ENCODE data around the gene EPB41. TPM values are rescaled to one million over a fixed set of nuclear protein-coding genes. Genes with fewer than 3 reads are reported as not detected.
A peak's percentile ranks its signal among the peaks of the same experiment; 100 is the strongest.

EPB41 gene
- total RNA-seq, 1 donor from 2014 or later: 37.7 TPM

- DNase-seq (ENCODE audit: low spot score): no peak
Measured at GRCh38 chr1:28890836-28891235, 23.5 kb upstream of the EPB41 start.

- DNase-seq (ENCODE audit: low spot score): no peak
Measured at GRCh38 chr1:28891256-28891655, 23.1 kb upstream of the EPB41 start.

DNA sequence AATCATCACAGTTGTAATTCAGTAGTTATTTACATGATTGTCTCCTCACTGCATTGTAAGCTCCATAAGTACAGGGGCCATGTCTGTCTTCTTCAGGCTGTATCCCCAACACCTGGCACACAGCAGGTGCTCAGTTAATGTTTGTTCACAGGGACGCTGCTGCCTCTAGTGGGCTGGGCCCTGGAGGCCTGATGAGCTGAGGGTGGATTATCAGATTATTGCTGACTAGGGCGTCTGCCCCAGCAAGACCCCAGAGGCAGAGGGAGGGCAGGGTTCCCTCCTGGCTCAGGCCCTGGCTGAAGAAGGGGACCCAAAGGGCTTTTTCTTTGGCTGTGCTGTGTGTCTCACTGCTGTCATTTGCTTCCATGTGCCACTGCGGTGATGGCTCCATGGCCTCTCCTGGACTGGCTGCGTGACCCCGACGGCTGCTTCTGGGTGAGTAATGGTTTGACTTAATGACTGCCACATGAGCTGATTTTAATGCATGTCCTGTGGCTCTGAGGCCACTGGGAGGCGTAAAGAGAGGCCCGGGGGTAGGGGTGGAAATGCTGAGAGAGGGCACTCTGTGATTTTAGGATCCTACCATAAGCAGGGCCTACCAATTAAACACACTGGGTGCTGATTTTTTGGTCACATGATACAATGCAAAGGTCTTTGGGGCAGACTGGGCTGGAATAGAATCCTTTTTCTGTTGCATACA is 20.8 kb upstream of the EPB41 start:
- DNase-seq (ENCODE audit: low spot score): no peak

DNA sequence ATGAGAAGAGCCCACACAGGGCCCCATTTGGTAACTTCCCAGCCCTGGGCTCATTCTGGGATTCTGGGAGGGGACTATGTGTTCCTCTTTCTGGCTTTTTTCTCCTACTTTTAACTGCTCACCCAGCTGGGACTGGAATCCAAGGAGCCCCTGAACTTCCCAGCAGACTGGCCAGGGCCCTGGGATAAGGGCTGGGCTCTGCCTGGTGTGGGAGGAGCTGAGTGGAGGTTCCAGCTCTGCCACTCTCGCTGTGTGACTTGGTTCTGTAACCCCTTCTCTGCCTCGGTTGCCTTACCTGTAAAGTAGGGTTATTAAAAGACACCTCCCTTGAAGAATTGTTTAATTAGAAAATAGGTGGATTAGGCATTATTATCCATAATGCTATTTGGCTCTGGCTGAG is 19.6 kb upstream of the EPB41 start:
- no peak for DNase-seq (ENCODE audit: low spot score)

DNA sequence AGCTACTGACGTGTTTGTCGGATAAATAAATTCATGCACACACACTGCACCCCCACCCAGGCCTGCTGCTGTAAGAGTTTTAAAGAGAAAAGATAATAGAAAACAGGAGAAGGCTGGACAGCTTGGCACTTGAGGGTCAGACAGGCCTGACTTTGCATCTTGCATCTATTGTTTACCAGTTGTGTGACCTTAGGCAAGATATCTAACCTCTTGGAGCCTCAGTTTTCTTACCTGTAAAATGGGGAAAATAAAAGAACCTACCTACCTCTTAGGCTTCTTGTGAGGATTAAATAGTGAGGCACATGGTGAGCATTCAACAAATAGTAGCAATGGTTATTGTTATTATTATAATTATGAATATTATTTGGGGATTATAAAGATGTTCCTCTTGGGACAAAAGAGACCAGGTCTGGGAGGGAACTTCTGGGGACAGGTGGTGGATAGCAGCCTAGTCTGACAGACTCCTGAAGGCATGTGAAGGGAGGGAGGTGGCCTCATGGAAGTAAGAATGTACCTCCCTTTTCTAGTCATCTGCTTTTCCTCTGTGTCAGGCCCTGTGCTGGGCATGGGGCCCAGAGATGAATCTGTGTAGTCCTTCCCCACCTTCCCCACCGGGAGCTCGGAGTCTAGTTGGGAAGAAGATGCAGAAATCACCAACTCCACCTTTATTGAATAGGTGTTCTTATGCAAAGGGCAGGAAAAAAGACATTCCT is 18.3 kb upstream of the EPB41 start:
- DNase-seq (ENCODE audit: low spot score): no peak

DNA sequence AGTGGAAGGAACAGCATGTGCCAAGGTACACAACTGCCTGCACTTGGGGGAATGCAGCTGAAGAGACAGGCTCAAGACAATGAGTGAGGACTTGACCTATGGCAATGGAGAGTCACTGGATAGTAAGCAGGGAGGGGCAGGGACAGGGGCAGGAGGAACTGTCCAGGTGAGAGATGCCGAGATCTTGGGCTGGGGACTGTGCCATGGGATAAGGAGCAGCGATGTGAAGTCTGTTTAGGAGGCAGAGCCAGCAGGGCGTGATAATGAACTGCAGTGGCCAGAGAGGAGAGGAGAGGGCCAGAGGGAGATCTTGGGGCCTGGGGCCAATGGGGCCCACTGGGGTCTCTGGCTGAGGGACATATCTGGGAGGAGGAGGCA is 17.8 kb upstream of the EPB41 start:
- DNase-seq (ENCODE audit: low spot score): no peak

DNA sequence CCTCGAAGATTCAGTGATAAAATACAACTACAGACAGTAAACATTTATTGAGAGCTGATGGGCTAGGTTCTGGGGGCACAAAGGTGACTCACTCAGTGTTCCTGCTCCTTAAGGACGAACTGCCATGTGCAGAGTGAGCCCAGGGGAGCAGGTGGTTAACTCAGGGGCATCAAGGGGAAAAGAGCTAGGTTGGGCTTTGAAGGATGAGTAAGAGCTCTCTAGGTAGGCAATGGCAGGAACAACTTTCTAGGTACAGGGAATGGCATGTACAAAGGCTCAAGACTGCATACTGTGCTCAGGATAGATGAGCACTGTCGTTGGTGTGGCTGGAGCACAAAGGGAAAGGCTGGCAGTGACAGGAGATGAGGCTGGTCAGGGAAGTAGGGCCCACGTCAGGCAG is 16.6 kb upstream of the EPB41 start:
- no peak for DNase-seq (ENCODE audit: low spot score)

DNA sequence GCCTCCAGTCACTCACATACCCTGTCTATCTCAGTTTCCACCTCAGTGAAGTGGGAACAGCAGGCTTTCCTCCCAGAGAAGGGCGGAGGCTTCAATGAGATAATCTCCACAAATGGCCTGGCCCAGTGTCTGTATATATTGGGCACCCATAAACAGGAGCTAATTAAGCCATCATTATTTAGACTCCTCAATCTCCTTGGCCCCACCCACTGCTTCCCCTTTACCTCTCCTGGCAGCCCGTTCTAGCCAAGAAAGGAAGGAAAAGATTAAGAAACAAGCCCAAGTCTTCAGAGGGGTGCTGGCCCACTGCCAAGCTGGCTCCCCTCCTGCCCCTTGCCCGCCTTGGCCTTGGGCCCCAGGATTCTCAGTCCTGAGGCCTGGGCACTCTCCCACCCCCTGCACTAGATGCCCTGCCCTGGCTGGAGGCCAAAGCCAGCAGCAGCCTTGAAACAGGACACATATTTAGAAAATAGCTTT is 15.9 kb upstream of the EPB41 start:
- no peak for DNase-seq (ENCODE audit: low spot score)

DNA sequence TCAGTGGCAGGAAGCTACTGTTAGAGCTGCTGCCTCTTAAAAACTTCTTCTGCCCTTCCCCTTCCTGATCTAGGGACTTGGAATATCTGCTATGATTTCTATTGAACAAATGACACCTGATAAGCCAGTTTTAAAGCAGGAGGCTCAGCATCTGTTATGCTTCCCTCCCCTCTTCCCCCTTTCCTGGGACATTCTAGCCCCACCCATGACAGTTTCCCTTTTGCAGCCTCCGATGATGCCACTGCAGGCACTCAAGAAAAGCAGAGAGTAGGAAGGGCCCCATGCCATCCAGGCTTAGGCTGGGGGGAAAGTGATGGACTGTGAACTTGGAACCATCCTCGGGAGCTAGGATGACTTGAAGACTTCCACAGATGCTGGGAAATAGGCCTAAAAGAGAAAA is 15.1 kb upstream of the EPB41 start:
- DNase-seq (ENCODE audit: low spot score): no peak

GRCh38 chr1:28900562-28900961 is 13.8 kb upstream of the EPB41 start:
- DNase-seq (ENCODE audit: low spot score): no peak

DNA sequence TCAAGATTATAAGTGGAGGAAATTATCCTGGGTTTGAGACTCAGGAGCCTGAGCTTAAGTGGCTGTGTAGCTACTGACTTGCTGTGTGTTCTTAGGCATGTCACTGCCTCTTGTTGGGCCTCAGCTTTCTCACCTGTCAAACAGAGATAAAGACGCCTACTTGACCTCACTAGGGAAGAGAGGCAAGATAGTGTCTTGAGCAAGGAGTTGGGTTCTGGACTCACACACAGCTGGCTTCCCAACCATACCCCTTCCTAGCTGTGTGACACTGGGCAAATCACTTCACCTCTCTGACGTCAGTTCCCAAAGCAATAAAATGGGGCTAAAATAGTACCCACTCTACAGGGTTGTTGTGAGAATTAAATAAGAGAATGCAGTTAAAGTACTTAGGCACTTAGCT is 11.6 kb upstream of the EPB41 start:
- DNase-seq (ENCODE audit: low spot score): no peak

DNA sequence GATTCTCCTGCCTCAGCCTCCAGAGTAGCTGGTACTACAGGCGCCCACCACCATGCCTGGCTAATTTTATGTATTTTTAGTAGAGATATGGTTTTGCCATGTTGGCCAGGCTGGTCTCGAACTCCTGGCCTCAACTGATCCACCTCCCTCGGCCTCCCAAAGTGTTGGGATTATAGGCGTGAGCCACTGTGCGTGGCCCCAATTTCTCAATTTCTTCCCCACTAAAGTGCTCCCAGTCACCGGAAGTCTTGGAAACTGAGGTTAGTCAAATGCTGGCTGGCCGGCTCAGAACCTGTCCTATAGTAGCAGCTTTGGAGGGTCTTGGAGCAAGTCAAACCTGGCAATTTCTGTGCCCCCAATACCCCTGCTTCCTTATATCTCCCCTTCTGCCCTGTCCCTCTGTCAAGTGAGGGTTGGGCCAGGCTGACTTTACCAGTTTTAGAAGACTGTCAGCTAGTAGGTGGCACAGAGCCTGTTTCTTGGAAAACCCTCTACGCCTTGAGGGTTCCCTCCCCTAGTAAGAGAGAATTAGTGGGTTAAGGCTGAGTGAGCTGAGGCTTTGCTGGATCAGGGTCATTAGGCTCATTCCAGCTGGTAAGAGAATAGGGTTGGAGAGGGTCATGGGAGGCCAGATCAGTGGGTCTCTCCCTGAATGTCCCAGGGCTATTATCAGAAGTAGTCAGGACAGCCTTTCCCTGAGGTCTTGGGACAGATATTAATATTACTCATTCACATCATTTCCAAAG is 8.3 kb upstream of the EPB41 start:
- DNase-seq (ENCODE audit: low spot score): peak; percentile 62

- no peak for DNase-seq (ENCODE audit: low spot score)
Measured at GRCh38 chr1:28909198-28909597, 5.2 kb upstream of the EPB41 start.

DNA sequence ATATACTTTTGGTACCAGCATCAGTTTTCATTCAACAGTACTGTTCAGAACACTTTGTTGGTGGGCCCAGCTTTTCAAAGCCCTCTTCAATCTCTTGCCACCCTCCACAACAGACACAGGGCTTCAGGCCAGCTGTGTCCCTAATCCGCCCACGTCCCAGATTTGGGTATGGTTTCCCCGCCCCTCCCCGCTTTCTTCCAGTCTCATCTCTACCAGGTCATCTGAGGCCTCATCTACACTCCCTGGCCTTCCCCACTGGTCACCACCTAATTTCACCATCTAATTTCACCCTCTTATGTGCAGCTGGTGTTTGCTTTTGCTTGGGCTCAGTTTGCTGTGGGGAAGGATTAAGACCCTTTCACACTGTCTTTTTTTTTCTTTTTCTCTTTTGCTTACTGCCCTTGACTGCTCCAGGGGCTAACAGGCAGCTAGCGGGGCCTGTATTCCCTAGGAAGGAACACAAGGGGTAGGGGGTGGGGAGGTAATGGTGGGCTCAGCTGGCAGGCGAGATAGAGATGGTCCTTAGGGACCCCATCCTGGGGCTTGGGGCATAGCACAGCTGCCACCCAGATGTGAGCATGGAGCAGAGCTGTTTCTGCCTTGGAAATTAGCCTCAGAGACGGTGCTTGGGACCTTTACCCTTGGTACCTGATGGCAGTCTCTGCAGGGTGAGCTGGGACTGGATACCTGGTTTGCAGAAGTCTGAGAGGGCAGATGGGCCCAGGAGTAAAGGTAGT is 3.8 kb upstream of the EPB41 start:
- DNase-seq (ENCODE audit: low spot score): no peak

DNA sequence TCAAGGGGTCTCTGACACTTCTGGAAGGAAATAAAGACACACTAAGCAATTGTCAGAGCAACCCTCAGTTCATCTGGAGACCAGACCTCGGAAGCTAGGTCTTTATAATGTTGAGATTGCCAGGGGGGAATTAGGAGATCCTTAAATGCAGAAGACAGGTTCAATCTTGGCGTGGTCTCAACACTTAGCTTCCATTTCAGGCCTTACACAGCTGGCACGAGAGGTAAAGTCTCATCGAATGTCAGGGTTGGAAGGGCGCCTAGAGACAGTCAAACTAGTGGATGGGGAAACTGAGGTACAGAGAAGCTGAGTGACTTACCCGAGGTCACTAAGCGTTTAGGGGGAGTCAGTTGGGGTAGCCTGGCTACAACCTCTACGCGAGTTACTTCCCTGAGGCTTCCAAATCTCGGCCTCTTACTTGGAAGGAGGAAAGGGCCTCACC is 562 bp upstream of the EPB41 start:
- DNase-seq (ENCODE audit: low spot score): no peak

GRCh38 chr1:28915031-28915895 is 894 bp downstream of the EPB41 start:
- DNase-seq (ENCODE audit: low spot score): no peak

- no peak for DNase-seq (ENCODE audit: low spot score)
Measured at GRCh38 chr1:28917757-28918118, 3.4 kb downstream of the EPB41 start.

- no peak for DNase-seq (ENCODE audit: low spot score)
Measured at GRCh38 chr1:28921286-28921869, 7.0 kb downstream of the EPB41 start.

- DNase-seq (ENCODE audit: low spot score): no peak
Measured at GRCh38 chr1:28925350-28925891, 11.1 kb downstream of the EPB41 start.

Measured in mesenteric fat pad (tissue), 1 donor.